ENCODE data around the gene MUTYH. TPM values are rescaled to one million over a fixed set of nuclear protein-coding genes. Genes with fewer than 3 reads are reported as not detected.

The MUTYH gene
- total and polyA plus RNA-seq, 2 experiments from 2014 or later = 10.6 to 15.0 TPM

DNA sequence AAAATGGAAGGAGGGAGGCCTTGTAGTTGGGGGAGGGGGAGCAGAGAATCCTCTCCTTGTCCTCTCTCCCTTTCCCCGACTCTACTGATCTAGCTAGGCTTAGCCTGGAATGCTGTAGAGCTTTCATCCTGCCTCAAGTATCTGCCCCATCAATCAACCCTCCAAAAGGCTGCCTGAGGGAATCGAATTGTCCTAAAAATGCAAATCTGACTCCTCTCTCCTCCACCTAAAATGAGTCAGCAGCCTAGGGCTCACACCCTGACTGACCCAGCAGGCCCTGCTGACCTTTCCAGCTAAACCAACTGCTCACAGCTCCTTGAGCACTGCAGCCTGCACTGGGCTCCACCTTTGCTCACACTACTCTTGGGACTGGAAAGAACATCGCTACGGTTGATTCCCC lies 10.8 kb downstream of the MUTYH start:
- 87 to 89% methylated on average over 4 of the region's 4 CpGs for WGBS, 2 experiments (ENCODE audit: low coverage in 1 of 2, low lambda C conversion rate in 2 of 2, missing lambda C conversion rate in 2 of 2)
- Histone ChIP-seq H3K27ac (no peak overlapping the region), H3K4me2 (ENCODE audit: unreplicated experiment) (no peak overlapping the region), H2AFZ (no peak overlapping the region), H3F3A (ENCODE audit: insufficient read depth) (no peaks in the 10 kb centered on the region), H4K20me1 (ENCODE audit: insufficient read depth) (no peaks in the 10 kb centered on the region), H3K9me3 (ENCODE audit: low read depth) (no peaks in the 10 kb centered on the region), H3K9me2 (ENCODE audit: insufficient read depth) (no peaks in the 10 kb centered on the region), H3K27me3 (replicated peaks; ENCODE audit: insufficient read depth) (no peaks in the 10 kb centered on the region), H3K4me3 (no peak overlapping the region), H3K9ac (no peak overlapping the region), H3K36me3 (ENCODE audit: low read depth) (no peaks in the 10 kb centered on the region), H3K79me2 (ENCODE audit: insufficient read depth) (no peaks in the 10 kb centered on the region), H3K4me1 (ENCODE audit: insufficient read depth) (0 out of 2 replicates have a peak, but pooled peaks cover 3% of the 10 kb centered on the region)
- in situ Hi-C loops (cut with MboI) = no loop called here
- TF ChIP-seq EZH2phosphoT487 (IDR thresholded peaks at IDR 0.05; ENCODE audit: insufficient read depth, low read depth) (no peak), EZH2 (IDR thresholded peaks at IDR 0.05; ENCODE audit: insufficient read depth, poor library complexity, severe bottlenecking) (no peak)
- peak; percentile 20 for DNase-seq

- no peak overlapping the region for H3K4me2 ChIP-seq (ENCODE audit: unreplicated experiment)
- no peaks in the 10 kb centered on the region for H3K79me2 ChIP-seq (ENCODE audit: insufficient read depth)
- TF ChIP-seq EZH2phosphoT487 (IDR thresholded peaks at IDR 0.05; ENCODE audit: insufficient read depth, low read depth) = no peak
- DNase-seq = no peak
- H2AFZ ChIP-seq = no peak overlapping the region
- H3K9ac ChIP-seq = no peak overlapping the region
- no peaks in the 10 kb centered on the region for H3K36me3 ChIP-seq (ENCODE audit: low read depth)
- WGBS, 2 experiments (ENCODE audit: low coverage in 1 of 2, low lambda C conversion rate in 2 of 2, missing lambda C conversion rate in 2 of 2) = 75 to 83% methylated on average over 5 of the region's 5 CpGs
- no peaks in the 10 kb centered on the region for H3K9me3 ChIP-seq (ENCODE audit: low read depth)
- H3K4me3 ChIP-seq = no peak overlapping the region
- H3K27ac ChIP-seq = no peak overlapping the region
- H3K27me3 ChIP-seq (replicated peaks; ENCODE audit: insufficient read depth) = no peaks in the 10 kb centered on the region
- no peaks in the 10 kb centered on the region for H3F3A ChIP-seq (ENCODE audit: insufficient read depth)
- in situ Hi-C loops (cut with MboI) = no loop called here
- 0 out of 2 replicates have a peak, but pooled peaks cover 3% of the 10 kb centered on the region for H3K4me1 ChIP-seq (ENCODE audit: insufficient read depth)
- no peaks in the 10 kb centered on the region for H4K20me1 ChIP-seq (ENCODE audit: insufficient read depth)
- H3K9me2 ChIP-seq (ENCODE audit: insufficient read depth) = no peaks in the 10 kb centered on the region
Measured at GRCh38 chr1:45328680-45329079, 11.6 kb downstream of the MUTYH start.

DNA sequence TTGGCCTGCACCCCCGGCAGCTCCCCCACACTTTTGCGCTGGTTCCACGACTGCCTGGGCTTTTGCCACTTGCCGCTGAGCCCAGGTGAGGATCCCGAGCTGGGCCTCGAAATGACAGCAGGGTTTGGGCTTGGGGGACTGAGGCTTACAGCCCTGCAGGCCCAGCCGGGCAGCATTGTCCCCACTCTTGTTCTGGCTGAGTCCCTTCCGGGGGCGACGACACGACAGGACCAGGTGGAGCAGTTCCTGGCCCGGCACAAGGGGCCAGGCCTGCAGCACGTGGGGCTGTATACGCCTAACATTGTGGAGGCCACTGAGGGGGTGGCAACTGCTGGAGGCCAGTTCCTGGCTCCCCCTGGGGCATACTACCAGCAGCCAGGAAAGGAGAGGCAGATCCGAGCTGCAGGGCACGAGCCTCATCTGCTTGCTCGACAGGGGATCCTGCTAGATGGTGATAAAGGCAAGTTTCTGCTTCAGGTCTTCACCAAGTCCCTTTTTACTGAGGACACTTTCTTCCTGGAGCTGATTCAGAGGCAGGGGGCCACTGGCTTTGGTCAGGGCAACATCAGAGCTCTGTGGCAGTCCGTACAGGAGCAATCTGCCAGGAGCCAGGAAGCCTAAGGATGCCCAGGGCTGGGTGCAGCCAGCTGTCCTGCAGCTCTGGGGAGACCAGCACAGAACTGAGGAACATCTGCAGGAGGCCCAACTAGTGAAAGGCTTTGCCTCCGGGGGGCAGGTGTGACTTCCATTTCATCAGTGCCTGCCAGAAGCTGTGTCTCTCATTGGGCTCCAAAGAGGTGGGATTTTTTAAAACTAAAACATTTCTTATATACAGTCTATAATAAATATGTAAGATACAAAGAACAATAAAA lies 12.4 kb downstream of the MUTYH start:
- no peak for TF ChIP-seq EZH2 (IDR thresholded peaks at IDR 0.05; ENCODE audit: insufficient read depth, poor library complexity, severe bottlenecking)
- TF ChIP-seq EZH2phosphoT487 (IDR thresholded peaks at IDR 0.05; ENCODE audit: insufficient read depth, low read depth) = no peak
- H3K27ac ChIP-seq = no peak overlapping the region
- no peak overlapping the region for H3K9ac ChIP-seq
- H2AFZ ChIP-seq = no peak overlapping the region
- no peak overlapping the region for H3K4me3 ChIP-seq
- 0 out of 2 replicates have a peak, but pooled peaks cover 3% of the 10 kb centered on the region for H3K4me1 ChIP-seq (ENCODE audit: insufficient read depth)
- H3K9me2 ChIP-seq (ENCODE audit: insufficient read depth) = no peaks in the 10 kb centered on the region
- no peaks in the 10 kb centered on the region for H3K9me3 ChIP-seq (ENCODE audit: low read depth)
- DNase-seq = no peak
- H4K20me1 ChIP-seq (ENCODE audit: insufficient read depth) = no peaks in the 10 kb centered on the region
- no peak overlapping the region for H3K4me2 ChIP-seq (ENCODE audit: unreplicated experiment)
- in situ Hi-C loops (cut with MboI) = no loop called here
- no peaks in the 10 kb centered on the region for H3K27me3 ChIP-seq (replicated peaks; ENCODE audit: insufficient read depth)
- 80 to 83% methylated on average over 19 of the region's 19 CpGs for WGBS, 2 experiments (ENCODE audit: low coverage in 1 of 2, low lambda C conversion rate in 2 of 2, missing lambda C conversion rate in 2 of 2)
- no peaks in the 10 kb centered on the region for H3K79me2 ChIP-seq (ENCODE audit: insufficient read depth)
- no peaks in the 10 kb centered on the region for H3K36me3 ChIP-seq (ENCODE audit: low read depth)
- H3F3A ChIP-seq (ENCODE audit: insufficient read depth) = no peaks in the 10 kb centered on the region

DNA sequence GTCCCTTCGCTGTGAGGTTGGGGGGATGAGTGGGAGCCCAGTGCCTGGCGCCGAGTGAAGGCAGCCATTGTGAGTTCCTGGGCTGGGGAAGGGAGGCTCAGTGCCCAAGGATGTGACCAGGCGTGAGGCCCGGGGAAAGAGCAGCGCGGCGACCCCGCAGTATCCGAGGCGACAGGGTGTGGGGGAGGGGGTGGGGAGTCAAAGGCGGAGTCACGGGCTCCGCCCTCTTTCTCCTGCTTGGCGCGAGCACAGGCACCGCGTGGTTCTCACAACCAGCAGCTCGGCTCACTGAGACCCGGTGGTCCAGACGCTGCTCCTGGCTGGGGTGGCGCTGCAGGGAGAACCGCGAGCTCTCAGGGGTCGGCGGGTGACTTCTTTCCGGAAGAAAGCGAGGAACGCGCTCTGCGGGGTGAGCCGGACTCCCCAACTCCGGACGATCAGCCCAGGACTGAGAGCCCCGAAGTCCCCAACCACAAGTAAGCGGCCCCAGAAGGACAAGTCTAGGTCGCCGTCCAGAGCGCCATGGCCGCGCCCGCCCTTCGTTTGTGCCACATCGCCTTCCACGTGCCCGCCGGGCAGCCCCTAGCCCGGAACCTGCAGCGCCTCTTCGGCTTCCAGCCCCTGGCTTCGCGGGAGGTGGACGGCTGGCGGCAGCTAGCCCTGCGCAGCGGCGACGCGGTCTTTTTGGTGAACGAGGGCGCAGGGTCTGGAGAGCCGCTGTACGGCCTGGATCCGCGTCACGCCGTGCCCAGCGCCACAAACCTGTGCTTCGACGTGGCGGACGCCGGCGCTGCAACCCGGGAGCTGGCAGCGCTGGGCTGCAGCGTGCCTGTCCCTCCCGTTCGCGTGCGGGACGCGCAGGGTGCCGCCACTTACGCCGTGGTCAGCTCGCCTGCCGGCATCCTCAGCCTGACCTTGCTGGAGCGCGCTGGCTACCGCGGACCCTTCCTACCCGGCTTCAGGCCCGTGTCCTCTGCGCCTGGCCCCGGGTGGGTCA lies 13.3 kb downstream of the MUTYH start, which contains the start of gene HPDL:
Gene HPDL, plus strand, starts transcription at position 269 of the 997 bp plus-strand sequence. Its CDS starts 254 bp downstream, at position 523.
- no peaks in the 10 kb centered on the region for H3K79me2 ChIP-seq (ENCODE audit: insufficient read depth)
- TF ChIP-seq EZH2 (IDR thresholded peaks at IDR 0.05; ENCODE audit: insufficient read depth, poor library complexity, severe bottlenecking) (no peak), EZH2phosphoT487 (IDR thresholded peaks at IDR 0.05; ENCODE audit: insufficient read depth, low read depth) (no peak)
- H3K27me3 ChIP-seq (replicated peaks; ENCODE audit: insufficient read depth) = no peaks in the 10 kb centered on the region
- 0 out of 2 replicates have a peak, but pooled peaks cover 3% of the 10 kb centered on the region for H3K4me1 ChIP-seq (ENCODE audit: insufficient read depth)
- 8 to 12% methylated on average over 76 to 87 of the region's 96 CpGs for WGBS, 2 experiments (ENCODE audit: low coverage in 1 of 2, low lambda C conversion rate in 2 of 2, missing lambda C conversion rate in 2 of 2)
- H4K20me1 ChIP-seq (ENCODE audit: insufficient read depth) = no peaks in the 10 kb centered on the region
- peak within 1 kb of the TSS; percentile 66 for H3K4me2 ChIP-seq (ENCODE audit: unreplicated experiment)
- no peaks in the 10 kb centered on the region for H3K9me3 ChIP-seq (ENCODE audit: low read depth)
- DNase-seq = peak; percentile 77
- in situ Hi-C loops (cut with MboI) = no loop called here
- no peaks in the 10 kb centered on the region for H3F3A ChIP-seq (ENCODE audit: insufficient read depth)
- no peaks in the 10 kb centered on the region for H3K9me2 ChIP-seq (ENCODE audit: insufficient read depth)
- H3K27ac ChIP-seq = no peak within 1 kb of the TSS
- H3K36me3 ChIP-seq (ENCODE audit: low read depth) = no peaks in the 10 kb centered on the region
- H3K4me3 ChIP-seq = peak within 1 kb of the TSS; percentile 64
- H2AFZ ChIP-seq = peak within 1 kb of the TSS; percentile 76
- peak within 1 kb of the TSS; percentile 66 for H3K9ac ChIP-seq

Measured in GM23248 (cell line).